NB4 (cell line): Measurements from ENCODE around the gene SEC61G.

Experiments used
- CTCF ChIP-seq: IDR thresholded peaks from one replicate; pipeline ENCODE4 v1.5.1; 2012; ENCODE audit warnings: low read depth, low read length
- MAX ChIP-seq: IDR thresholded peaks from 2 replicates; pipeline ENCODE4 v1.6.1; 2011; ENCODE audit warnings: low read depth, low read length
- MYC ChIP-seq: IDR thresholded peaks from 2 replicates; pipeline ENCODE4 v1.6.1; 2011; ENCODE audit warnings: low read depth, low read length
- POLR2A ChIP-seq: IDR thresholded peaks from 2 replicates; pipeline ENCODE4 v1.6.1; 2011; ENCODE audit warnings: mild to moderate bottlenecking; ENCODE audit not compliant: insufficient read length; ENCODE audit errors: extremely low read depth

- TF ChIP-seq CTCF, result no peak
- TF ChIP-seq MYC, result no peak
- TF ChIP-seq POLR2A, result no peak
- TF ChIP-seq MAX, result no peak
These were observed 43.8 kb upstream of the SEC61G start for GRCh38 chr7:54802841-54803240.
